HG03103 (cell line): ENCODE results near the gene SMPD4.
"Not testable (repeated sequence)": the region's sequence is repeated elsewhere in the genome, so short reads cannot be mapped to it uniquely, and the experiment has no call there.

Source experiments
- ATAC-seq: cut with Tn5 transposase; IDR thresholded peaks from one replicate; pipeline ENCODE4 v1.9.1; 2021; ENCODE audit warnings: low read depth; ENCODE audit not compliant: unreplicated experiment

The SMPD4 gene

GRCh38 chr2:130181325-130181879 is at the start of gene SMPD4:
Gene SMPD4, minus strand, starts transcription at chr2:130181602. Its CDS starts 5,010 bp downstream, at chr2:130176592.
- peak; percentile 49 for ATAC-seq

- ATAC-seq = not testable (repeated sequence)
These were observed 49.5 kb upstream of the SMPD4 start for GRCh38 chr2:130230907-130231306.

- ATAC-seq = not testable (repeated sequence)
These were observed 49.0 kb upstream of the SMPD4 start for GRCh38 chr2:130230376-130230775.

- ATAC-seq = not testable (repeated sequence)
These were observed 47.7 kb upstream of the SMPD4 start for GRCh38 chr2:130229161-130229510.

GRCh38 chr2:130228467-130229160 is 47.2 kb upstream of the SMPD4 start:
- not testable (repeated sequence) for ATAC-seq

GRCh38 chr2:130228005-130228404 is 46.6 kb upstream of the SMPD4 start:
- ATAC-seq = not testable (repeated sequence)

GRCh38 chr2:130222523-130222922 is 41.1 kb upstream of the SMPD4 start:
- ATAC-seq = peak; percentile 93

GRCh38 chr2:130220505-130220904 is 39.1 kb upstream of the SMPD4 start:
- not testable (repeated sequence) for ATAC-seq

GRCh38 chr2:130219147-130219546 is 37.7 kb upstream of the SMPD4 start:
- ATAC-seq = not testable (repeated sequence)

- not testable (repeated sequence) for ATAC-seq
These were observed 25.6 kb upstream of the SMPD4 start for GRCh38 chr2:130207051-130207450.

GRCh38 chr2:130203150-130203549 is 21.7 kb upstream of the SMPD4 start:
- not testable (repeated sequence) for ATAC-seq

GRCh38 chr2:130202518-130202917 is 21.1 kb upstream of the SMPD4 start:
- ATAC-seq = not testable (repeated sequence)

- ATAC-seq = no peak
These were observed 16.9 kb upstream of the SMPD4 start, which contains the start of gene TUBA3E for GRCh38 chr2:130198343-130198742. Gene TUBA3E, minus strand, starts transcription at chr2:130198439. Its CDS starts 79 bp downstream, at chr2:130198360.

GRCh38 chr2:130196052-130196451 is 14.7 kb upstream of the SMPD4 start:
- ATAC-seq = not testable (repeated sequence)

- not testable (repeated sequence) for ATAC-seq
These were observed 13.8 kb upstream of the SMPD4 start for GRCh38 chr2:130195089-130195635.

- ATAC-seq = not testable (repeated sequence)
These were observed 12.4 kb upstream of the SMPD4 start for GRCh38 chr2:130193824-130194223.

GRCh38 chr2:130192451-130192850 is 11.0 kb upstream of the SMPD4 start:
- not testable (repeated sequence) for ATAC-seq

- not testable (repeated sequence) for ATAC-seq
These were observed 9.9 kb upstream of the SMPD4 start for GRCh38 chr2:130191319-130191718.

GRCh38 chr2:130190237-130190636 is 8.8 kb upstream of the SMPD4 start:
- no peak for ATAC-seq

- ATAC-seq = not testable (repeated sequence)
These were observed 7.6 kb upstream of the SMPD4 start for GRCh38 chr2:130188958-130189357.

- ATAC-seq = not testable (repeated sequence)
These were observed 6.7 kb upstream of the SMPD4 start for GRCh38 chr2:130187859-130188792.
